ENCODE measurements around the gene NFATC1.
"Not testable (repeated sequence)": the region's sequence is repeated elsewhere in the genome, so short reads cannot be mapped to it uniquely, and the experiment has no call there.

The NFATC1 gene

GRCh38 chr18:79478484-79479115, 82.9 kb downstream of the NFATC1 start:
- DNase-seq: no peak

- no peak for DNase-seq
Observed at GRCh38 chr18:79479116-79479760, 83.5 kb downstream of the NFATC1 start.

- no peak for DNase-seq
Observed at GRCh38 chr18:79479761-79480161, 84.0 kb downstream of the NFATC1 start.

- no peak for DNase-seq
Observed at GRCh38 chr18:79480171-79481045, 84.7 kb downstream of the NFATC1 start.

GRCh38 chr18:79481046-79481790, 85.5 kb downstream of the NFATC1 start:
- DNase-seq: no peak

- not testable (repeated sequence) for DNase-seq
Observed at GRCh38 chr18:79483393-79483792, 87.7 kb downstream of the NFATC1 start.

GRCh38 chr18:79483971-79484491, 88.3 kb downstream of the NFATC1 start:
- no peak for DNase-seq

- peak; percentile 99 for DNase-seq
Observed at GRCh38 chr18:79484661-79485621, 89.2 kb downstream of the NFATC1 start.

- DNase-seq: peak; percentile 97
Observed at GRCh38 chr18:79485788-79486355, 90.1 kb downstream of the NFATC1 start.

GRCh38 chr18:79486356-79487182, 90.8 kb downstream of the NFATC1 start:
- no peak for DNase-seq

GRCh38 chr18:79487183-79487800, 91.6 kb downstream of the NFATC1 start:
- no peak for DNase-seq

GRCh38 chr18:79487801-79488201, 92.1 kb downstream of the NFATC1 start:
- no peak for DNase-seq

GRCh38 chr18:79488311-79489050, 92.8 kb downstream of the NFATC1 start:
- DNase-seq: no peak

- DNase-seq: no peak
Observed at GRCh38 chr18:79489051-79489898, 93.5 kb downstream of the NFATC1 start.

- DNase-seq: no peak
Observed at GRCh38 chr18:79489899-79490625, 94.3 kb downstream of the NFATC1 start.

GRCh38 chr18:79490626-79491041, 94.9 kb downstream of the NFATC1 start:
- no peak for DNase-seq

GRCh38 chr18:79491081-79491551, 95.4 kb downstream of the NFATC1 start:
- no peak for DNase-seq

All from fibroblast of skin of right biceps (primary cell).